ENCODE data around the gene USP48.
"Not testable (repeated sequence)": the region's sequence is repeated elsewhere in the genome, so short reads cannot be mapped to it uniquely, and the experiment has no call there.

The USP48 gene

GRCh38 chr1:21774835-21775549 lies 8.0 kb downstream of the USP48 start:
- DNase-seq, result no peak
- Histone ChIP-seq H3K27ac (no peak overlapping the region), H3K4me3 (ENCODE audit: low read depth, low read length) (no peak overlapping the region), H3K27me3 (replicated peaks) (no peaks in the 10 kb centered on the region), H3K36me3 (replicated peaks) (no peaks in the 10 kb centered on the region)
- in situ Hi-C loops (cut with HindIII; ENCODE audit: low pct_ligation_motif_present, low sequenced_read_pairs), result no loop called here
- TF ChIP-seq CTCF (IDR thresholded peaks at IDR 0.05; ENCODE audit: low read depth, low read length, missing control alignments), result no peak

GRCh38 chr1:21773585-21773984 lies 9.4 kb downstream of the USP48 start:
- H3K27ac ChIP-seq, result no peak overlapping the region
- in situ Hi-C loops (cut with HindIII; ENCODE audit: low pct_ligation_motif_present, low sequenced_read_pairs), result no loop called here

GRCh38 chr1:21771672-21772071 lies 11.3 kb downstream of the USP48 start:
- H3K27ac ChIP-seq; H3K27me3 ChIP-seq (replicated peaks); H3K36me3 ChIP-seq (replicated peaks); DNase-seq; H3K4me3 ChIP-seq (ENCODE audit: low read depth, low read length); in situ Hi-C loops (cut with HindIII; ENCODE audit: low pct_ligation_motif_present, low sequenced_read_pairs): not testable (repeated sequence)

More at GRCh38 chr1:21773585-21773984, 9.4 kb downstream of the USP48 start:
- H3K27me3 ChIP-seq (replicated peaks), result no peaks in the 10 kb centered on the region
- no peak overlapping the region for H3K4me3 ChIP-seq (ENCODE audit: low read depth, low read length)
- H3K36me3 ChIP-seq (replicated peaks), result no peaks in the 10 kb centered on the region
- no peak for TF ChIP-seq CTCF (IDR thresholded peaks at IDR 0.05; ENCODE audit: low read depth, low read length, missing control alignments)
- no peak for DNase-seq

- H3K27me3 ChIP-seq (replicated peaks); DNase-seq; H3K4me3 ChIP-seq (ENCODE audit: low read depth, low read length); in situ Hi-C loops (cut with HindIII; ENCODE audit: low pct_ligation_motif_present, low sequenced_read_pairs); H3K27ac ChIP-seq; H3K36me3 ChIP-seq (replicated peaks): not testable (repeated sequence)
These were observed 12.3 kb downstream of the USP48 start for GRCh38 chr1:21770602-21771001.

GRCh38 chr1:21770201-21770600 lies 12.7 kb downstream of the USP48 start:
- TF ChIP-seq CTCF (IDR thresholded peaks at IDR 0.05; ENCODE audit: low read depth, low read length, missing control alignments), result no peak

GRCh38 chr1:21767106-21767505 lies 15.8 kb downstream of the USP48 start:
- DNase-seq; H3K4me3 ChIP-seq (ENCODE audit: low read depth, low read length); H3K36me3 ChIP-seq (replicated peaks); H3K27ac ChIP-seq; H3K27me3 ChIP-seq (replicated peaks); in situ Hi-C loops (cut with HindIII; ENCODE audit: low pct_ligation_motif_present, low sequenced_read_pairs): not testable (repeated sequence)

More at GRCh38 chr1:21770201-21770600, 12.7 kb downstream of the USP48 start:
- H3K27me3 ChIP-seq (replicated peaks), result no peaks in the 10 kb centered on the region
- H3K4me3 ChIP-seq (ENCODE audit: low read depth, low read length), result no peak overlapping the region
- in situ Hi-C loops (cut with HindIII; ENCODE audit: low pct_ligation_motif_present, low sequenced_read_pairs), result no loop called here
- H3K36me3 ChIP-seq (replicated peaks), result no peaks in the 10 kb centered on the region
- H3K27ac ChIP-seq, result no peak overlapping the region
- DNase-seq, result no peak

GRCh38 chr1:21766210-21766609 lies 16.7 kb downstream of the USP48 start:
- TF ChIP-seq CTCF (IDR thresholded peaks at IDR 0.05; ENCODE audit: low read depth, low read length, missing control alignments), result no peak
- in situ Hi-C loops (cut with HindIII; ENCODE audit: low pct_ligation_motif_present, low sequenced_read_pairs), result no loop called here
- DNase-seq, result no peak
- Histone ChIP-seq H3K4me3 (ENCODE audit: low read depth, low read length) (no peak overlapping the region), H3K27me3 (replicated peaks) (no peaks in the 10 kb centered on the region), H3K36me3 (replicated peaks) (no peaks in the 10 kb centered on the region), H3K27ac (no peak overlapping the region)
